ENCODE results near the gene LRP8.

The LRP8 gene

DNA sequence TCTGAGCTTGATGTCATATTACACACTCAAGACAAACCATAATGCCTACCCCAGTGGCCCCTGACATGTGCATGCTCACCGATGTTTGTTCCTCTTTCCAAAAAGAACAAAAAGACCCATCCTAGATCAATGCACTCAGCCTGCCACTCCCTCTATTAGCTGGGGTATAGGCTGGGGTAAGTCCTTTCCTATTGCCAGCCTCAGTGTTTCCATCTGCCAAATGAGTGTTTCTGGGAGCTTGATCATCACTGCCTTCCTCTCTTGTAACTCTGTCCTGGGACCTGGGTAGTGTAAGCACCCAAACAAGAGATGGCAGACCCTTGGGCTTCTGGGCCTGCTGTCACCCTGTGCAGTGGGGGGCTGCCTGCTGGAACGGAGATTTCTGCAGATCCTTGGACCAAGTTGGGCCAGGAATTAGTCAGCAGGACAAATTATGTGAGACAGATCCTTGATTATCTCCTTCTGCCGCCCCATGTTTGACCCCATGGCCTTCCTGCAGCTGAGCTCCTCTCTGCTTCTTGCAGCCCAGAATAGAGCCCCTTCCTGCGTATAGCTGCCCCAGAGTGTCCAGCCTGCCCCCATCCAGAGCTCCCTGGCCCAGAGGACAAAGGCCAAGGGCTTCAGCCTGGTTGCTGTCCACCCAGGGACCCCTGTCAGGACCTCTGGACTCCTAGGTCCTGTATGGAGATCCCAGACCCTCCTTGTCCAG, 31.5 kb upstream of the LRP8 start:
- no peak for DNase-seq

DNA sequence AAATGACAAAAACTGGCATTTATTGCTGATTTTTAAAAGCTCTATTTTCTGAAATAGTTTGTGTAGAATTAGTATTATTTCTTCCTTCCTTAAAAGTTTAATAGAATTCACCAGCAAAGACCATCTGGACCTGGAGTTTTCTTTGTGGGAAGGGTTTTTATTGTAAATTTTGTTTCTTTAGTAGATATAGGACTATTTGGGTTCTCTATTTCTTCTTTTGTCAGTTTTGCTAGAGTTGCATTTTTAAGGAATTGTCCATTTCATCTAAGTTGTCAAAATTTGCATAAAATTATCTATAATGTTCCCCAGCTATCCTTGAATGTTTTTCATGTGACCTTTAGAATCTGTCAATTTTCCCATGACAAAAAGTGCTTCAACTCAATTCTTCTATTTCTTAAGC, 28.8 kb upstream of the LRP8 start:
- DNase-seq: no peak

DNA sequence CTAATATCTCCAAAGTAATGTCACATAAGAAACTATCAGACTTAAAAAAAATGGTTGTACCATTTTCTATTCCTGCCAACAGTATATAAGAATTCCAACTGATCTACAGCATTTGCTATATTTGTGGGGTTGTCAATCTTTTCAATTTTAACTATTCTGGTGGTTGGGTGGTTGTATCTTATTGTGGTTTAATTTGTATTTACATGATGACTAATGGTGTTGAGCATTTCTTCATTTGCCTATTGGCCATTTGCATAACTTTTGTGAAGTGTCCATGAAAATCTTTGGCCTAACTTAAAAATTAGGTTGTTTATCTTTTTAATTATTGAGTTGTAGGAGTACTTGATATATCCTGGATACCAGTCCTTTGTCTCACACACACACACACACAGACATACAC, 26.2 kb upstream of the LRP8 start:
- no peak for DNase-seq

DNA sequence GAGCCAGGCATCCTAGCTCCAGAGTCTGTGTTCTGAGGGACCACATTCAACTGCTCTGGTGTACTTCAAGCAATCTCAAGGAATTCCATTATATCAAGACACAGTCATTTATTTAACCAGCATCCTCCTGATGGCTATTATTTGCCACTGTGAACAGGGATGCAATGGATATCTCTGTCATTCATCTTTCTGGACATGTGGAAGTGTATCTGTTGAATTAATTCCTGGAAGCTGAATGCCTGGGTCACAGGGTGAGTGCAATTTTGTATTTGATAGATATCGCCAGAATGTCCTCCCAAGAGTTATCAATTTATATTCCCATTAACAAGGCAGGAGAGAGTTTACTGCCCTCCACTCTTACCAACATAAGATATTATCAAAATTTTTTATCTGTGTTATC, 24.7 kb upstream of the LRP8 start:
- DNase-seq: no peak

- no peak for DNase-seq
These were observed 23.2 kb upstream of the LRP8 start for GRCh38 chr1:53350853-53351767.

DNA sequence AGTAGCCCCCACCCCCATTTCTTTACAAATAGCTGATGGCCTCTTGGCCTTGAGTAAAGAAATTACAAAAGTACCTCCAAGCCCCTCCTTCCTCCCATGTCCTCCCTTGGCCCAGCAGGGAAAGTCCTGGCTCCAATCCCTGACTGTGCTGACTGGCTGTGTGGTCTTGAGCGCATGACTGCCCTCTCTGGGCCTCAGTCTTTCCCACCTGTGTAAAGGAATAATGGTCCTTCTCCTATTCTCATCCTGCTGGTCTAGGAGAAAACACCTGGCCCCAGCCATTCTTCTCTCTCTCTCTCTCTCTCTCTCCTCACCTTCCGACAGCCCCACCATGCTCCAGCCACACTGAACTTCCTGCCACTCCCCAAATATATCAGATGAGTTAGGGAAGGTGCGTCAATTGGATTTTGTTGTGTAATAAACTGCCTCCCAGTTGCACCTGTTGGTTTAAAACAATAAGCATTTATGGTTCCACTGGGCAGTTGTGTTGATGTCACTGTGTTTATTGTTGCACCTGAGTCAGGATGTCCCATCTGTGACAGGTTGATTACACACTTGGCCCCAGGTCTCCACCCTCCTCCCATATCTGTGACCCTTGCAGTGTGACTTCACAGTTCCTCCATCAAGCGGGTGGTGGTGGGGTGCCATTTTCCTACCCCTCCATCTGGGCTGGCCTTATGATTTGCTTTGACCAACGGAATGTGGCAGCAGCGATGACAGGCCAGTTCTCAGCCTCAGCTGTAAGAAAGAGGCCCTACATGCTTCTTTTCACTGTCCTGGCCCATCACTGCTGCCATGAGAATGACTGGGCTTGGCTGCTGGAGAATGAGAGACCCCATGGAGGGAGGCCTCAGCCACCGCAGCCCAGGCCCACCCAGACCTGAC, 22.3 kb upstream of the LRP8 start:
- no peak for DNase-seq

GRCh38 chr1:53349369-53349835, 21.5 kb upstream of the LRP8 start:
- DNase-seq: no peak

- no peak for DNase-seq
These were observed 20.9 kb upstream of the LRP8 start for GRCh38 chr1:53348486-53349368.

DNA sequence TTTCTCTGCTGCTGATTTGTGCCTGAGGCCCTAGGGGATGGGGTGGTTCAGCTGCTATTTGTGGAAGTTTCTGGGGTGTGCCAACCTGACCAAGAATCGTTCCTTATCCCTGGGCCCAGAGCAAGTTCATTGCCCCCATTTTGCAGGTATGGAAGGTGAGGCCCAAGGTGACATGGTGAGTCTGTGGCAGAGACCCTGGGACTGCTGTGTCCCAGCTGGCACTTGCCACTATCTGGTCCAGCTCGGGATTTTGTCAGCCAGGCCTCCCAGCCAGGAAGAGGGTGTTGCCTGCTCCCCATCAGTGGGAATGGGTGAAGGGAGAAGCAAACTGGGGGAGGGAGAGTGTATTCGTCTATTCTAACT, 18.9 kb upstream of the LRP8 start:
- DNase-seq: no peak

DNA sequence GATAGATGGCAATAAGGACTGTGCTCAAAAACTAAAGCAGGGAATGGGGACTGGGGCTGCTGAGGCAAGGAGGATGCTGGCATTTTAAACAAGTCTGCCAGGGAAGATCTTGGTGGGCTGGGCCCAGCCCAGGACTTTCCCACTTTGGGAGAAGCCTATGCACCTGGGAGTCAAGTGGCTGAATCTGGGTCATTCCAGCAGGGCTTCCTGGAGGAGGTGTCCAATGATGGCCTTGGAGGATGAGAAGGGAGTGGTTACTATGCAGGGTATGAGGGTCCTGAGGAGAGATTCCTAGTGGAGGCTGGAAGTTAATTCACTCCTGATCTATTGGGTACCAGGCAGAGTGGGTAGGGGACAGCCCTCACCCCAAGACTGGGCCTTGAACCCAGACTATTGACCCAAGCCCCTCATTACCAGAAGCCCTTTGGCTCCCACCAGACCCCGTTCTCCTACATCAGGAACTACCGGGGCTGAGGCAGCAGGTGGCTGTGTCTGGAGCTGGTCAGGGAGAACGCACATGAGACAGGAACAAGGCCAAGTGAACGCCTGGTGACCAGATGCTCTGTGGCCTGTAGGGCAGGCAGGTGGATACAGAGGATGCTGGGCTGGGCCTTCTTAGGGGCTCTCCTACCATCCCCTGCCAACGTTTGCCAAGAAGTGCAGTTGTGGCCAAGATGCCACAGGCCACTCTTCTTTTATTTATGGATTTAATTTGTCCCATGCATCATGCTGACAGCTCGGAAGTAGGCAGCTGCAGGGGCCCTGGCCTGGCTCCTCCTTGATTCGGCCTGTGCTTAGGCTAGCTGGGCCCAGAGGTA, 18.3 kb upstream of the LRP8 start:
- no peak for DNase-seq

DNA sequence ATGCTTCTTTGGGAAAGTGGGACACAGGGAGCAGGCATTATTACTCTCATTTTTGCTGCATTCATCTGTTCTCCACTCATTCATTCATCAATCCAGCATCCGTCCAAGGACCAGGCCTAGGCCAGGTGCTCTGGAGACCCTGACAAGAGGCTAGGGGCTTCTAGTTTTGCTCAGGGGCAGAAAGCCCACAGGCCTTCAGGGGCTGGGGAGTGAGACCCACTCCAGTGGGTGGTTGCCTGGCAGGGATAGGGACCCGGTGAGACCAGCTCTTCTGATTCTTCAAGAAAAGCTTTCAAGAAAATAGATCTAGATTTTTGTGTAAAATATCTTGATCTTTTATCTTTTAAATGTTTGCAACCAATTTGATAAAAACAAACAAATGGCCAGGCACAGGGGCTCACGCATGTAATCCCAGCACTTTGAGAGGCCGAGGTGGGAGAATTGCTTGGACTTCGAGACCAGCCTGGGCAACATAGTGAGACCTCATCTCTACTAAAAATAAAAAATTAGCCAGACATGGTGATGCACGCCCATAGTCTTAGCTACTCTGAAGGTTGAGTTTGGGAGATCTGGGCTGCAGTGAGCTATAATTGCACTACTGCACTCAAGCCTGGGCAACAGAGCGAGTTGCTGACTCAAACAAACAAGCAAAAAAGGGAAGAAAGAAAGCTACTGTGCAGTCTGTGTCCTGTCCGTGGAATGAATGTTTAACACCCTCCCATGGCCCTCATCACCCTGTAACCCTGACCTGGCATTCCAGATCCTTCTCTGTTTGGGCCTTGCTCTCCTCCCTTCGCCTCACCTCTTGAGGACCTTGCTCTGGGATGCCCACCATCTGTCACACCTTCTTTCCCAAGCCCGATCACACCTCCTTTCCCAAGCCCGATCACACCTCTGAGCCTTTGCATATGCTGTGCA, 17.3 kb upstream of the LRP8 start:
- no peak for DNase-seq

GRCh38 chr1:53343831-53344668, 16.2 kb upstream of the LRP8 start:
- DNase-seq: no peak

GRCh38 chr1:53342735-53343470, 15.0 kb upstream of the LRP8 start:
- no peak for DNase-seq

DNA sequence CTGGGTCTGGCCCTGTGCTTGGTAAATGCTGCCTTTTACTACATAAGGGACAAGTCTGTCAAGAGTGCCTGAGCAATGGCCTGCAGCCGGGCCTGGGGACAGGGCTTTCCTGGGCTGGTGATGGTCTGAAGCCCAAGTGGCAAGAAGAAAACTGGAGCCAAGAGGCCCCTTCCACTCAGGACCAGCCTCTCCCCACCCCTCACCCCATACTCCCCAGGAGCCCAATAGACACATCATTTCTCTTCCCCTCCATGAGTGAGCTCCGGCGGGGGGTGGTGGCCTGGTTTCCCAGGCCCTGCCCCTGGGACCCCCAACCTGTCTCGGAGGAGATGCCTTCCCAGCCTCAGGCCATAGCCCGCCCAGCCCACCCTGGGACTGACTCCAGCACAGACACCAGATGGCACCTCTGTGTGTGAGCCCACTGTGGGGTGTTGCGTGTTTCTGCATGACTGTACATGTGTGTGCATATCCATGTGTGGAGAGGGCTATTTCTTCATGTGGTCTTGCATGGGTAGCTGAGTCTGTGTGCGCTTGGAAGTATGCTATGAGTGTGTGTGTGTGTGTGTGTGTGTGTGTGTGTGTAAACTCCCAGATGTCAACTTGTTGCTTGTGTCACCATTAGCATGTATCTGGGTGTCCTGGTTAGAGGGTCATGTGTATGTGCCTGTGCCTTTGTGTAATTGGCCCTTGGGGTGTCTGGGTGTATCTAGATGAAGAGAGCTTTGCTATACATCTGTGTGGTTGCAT, 14.3 kb upstream of the LRP8 start:
- DNase-seq: no peak

DNA sequence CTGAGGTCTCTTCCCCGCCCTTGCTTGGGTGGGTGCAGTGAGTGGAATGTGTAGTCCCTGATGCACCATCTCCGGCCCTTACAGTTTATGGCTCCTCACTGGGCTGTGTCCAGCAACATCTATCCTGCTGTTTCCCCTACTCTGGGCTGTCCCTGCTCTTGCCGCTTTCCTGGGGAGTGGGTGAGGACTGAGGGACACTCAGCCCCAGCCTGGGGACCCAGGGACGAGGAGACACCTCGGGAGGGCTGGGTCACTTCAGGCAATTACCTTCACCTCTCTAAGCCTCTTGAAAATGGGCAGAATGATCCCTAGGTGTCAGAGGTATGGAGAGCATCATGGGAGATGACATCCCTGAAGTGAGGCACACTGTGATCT, 13.6 kb upstream of the LRP8 start:
- no peak for DNase-seq

GRCh38 chr1:53340660-53341520, 13.0 kb upstream of the LRP8 start:
- DNase-seq: no peak
